Brain microvascular endothelial cell (primary cell): ENCODE results near the gene ID4.
A peak's percentile ranks its signal among the peaks of the same experiment; 100 is the strongest.

Experiments
- DNase-seq: peaks from one replicate; pipeline ENCODE4 v3.0.0-alpha.2; 2020
- H3K27ac ChIP-seq: fragments of 250-450 bp; sonication (Bioruptor Pico); 2 replicates; pipeline ENCODE4 v1.5.1; 2020; ENCODE audit warnings: mild to moderate bottlenecking, moderate library complexity
- H3K27me3 ChIP-seq: fragments of 250-450 bp; sonication (Bioruptor Pico); replicated peaks from 2 replicates; pipeline ENCODE4 v1.5.1; 2020; ENCODE audit warnings: mild to moderate bottlenecking
- H3K36me3 ChIP-seq: fragments of 250-450 bp; sonication (Bioruptor Pico); replicated peaks from 2 replicates; pipeline ENCODE4 v1.5.1; 2020; ENCODE audit warnings: mild to moderate bottlenecking
- H3K4me3 ChIP-seq: 2 replicates; pipeline ENCODE4 v1.5.1; 2011; ENCODE audit warnings: low read depth, mild to moderate bottlenecking, control low read depth, low read length, moderate library complexity
- CTCF ChIP-seq: IDR thresholded peaks from 2 replicates; pipeline ENCODE4 v1.5.1; 2011; ENCODE audit warnings: low read depth, mild to moderate bottlenecking, moderate library complexity, low read length, control low read depth, inconsistent platforms; ENCODE audit errors: missing control alignments
- in situ Hi-C: cut with HindIII; loops from 2 replicates; pipeline ENCODE4 v1.10.0; 2017; ENCODE audit warnings: low sequenced_read_pairs, low pct_ligation_motif_present

ID4 gene

GRCh38 chr6:19835605-19836004 is 1.6 kb upstream of the ID4 start:
- TF ChIP-seq CTCF, result no peak

GRCh38 chr6:19837511-19838441 is 606 bp downstream of the ID4 start:
- H3K27me3 ChIP-seq, result no peaks in the 10 kb centered on the region
- in situ Hi-C loops, result no loop called here
- no peaks in the 10 kb centered on the region for H3K36me3 ChIP-seq
- no peak for DNase-seq
- peak overlapping the region; percentile 41 for H3K27ac ChIP-seq
- H3K4me3 ChIP-seq, result peak overlapping the region; percentile 64
- no peak for TF ChIP-seq CTCF

More at GRCh38 chr6:19835605-19836004, 1.6 kb upstream of the ID4 start:
- Histone ChIP-seq H3K4me3 (no peak overlapping the region), H3K27me3 (no peaks in the 10 kb centered on the region), H3K27ac (no peak overlapping the region), H3K36me3 (no peaks in the 10 kb centered on the region)
- no peak for DNase-seq
- in situ Hi-C loops, result no loop called here

GRCh38 chr6:19838442-19839236 is 1.5 kb downstream of the ID4 start:
- Histone ChIP-seq H3K27me3 (no peaks in the 10 kb centered on the region), H3K27ac (peak overlapping the region; percentile 1), H3K4me3 (peak overlapping the region; percentile 64), H3K36me3 (no peaks in the 10 kb centered on the region)
- in situ Hi-C loops, result no loop called here
- no peak for DNase-seq
- no peak for TF ChIP-seq CTCF

- H3K36me3 ChIP-seq, result no peaks in the 10 kb centered on the region
- no peak for DNase-seq
- no peak overlapping the region for H3K27ac ChIP-seq
- TF ChIP-seq CTCF, result no peak
- in situ Hi-C loops, result no loop called here
- no peaks in the 10 kb centered on the region for H3K27me3 ChIP-seq
- peak overlapping the region; percentile 64 for H3K4me3 ChIP-seq
Measured at GRCh38 chr6:19839237-19839546, 2.0 kb downstream of the ID4 start.

GRCh38 chr6:19839788-19840187 is 2.6 kb downstream of the ID4 start:
- Histone ChIP-seq H3K27me3 (no peaks in the 10 kb centered on the region), H3K36me3 (no peaks in the 10 kb centered on the region), H3K4me3 (no peak overlapping the region), H3K27ac (no peak overlapping the region)
- no peak for DNase-seq
- no peak for TF ChIP-seq CTCF
- in situ Hi-C loops, result no loop called here
